ENCODE results near the gene WWTR1.

Gene WWTR1

GRCh38 chr3:149560001-149560400 lies 97.8 kb downstream of the WWTR1 start:
- DNase-seq: no peak

- DNase-seq: no peak
Measured at GRCh38 chr3:149559525-149559924, 98.3 kb downstream of the WWTR1 start.

- DNase-seq: no peak
Measured at GRCh38 chr3:149555927-149556326, 101.9 kb downstream of the WWTR1 start.

- no peak for DNase-seq
Measured at GRCh38 chr3:149554826-149555225, 103.0 kb downstream of the WWTR1 start.

- no peak for DNase-seq
Measured at GRCh38 chr3:149553781-149554451, 103.9 kb downstream of the WWTR1 start.

- DNase-seq: no peak
Measured at GRCh38 chr3:149552700-149553099, 105.1 kb downstream of the WWTR1 start.

- no peak for DNase-seq
Measured at GRCh38 chr3:149551500-149551899, 106.3 kb downstream of the WWTR1 start.

- DNase-seq: no peak
Measured at GRCh38 chr3:149548669-149549065, 109.2 kb downstream of the WWTR1 start.

- no peak for DNase-seq
Measured at GRCh38 chr3:149547954-149548668, 109.7 kb downstream of the WWTR1 start.

- no peak for DNase-seq
Measured at GRCh38 chr3:149547413-149547812, 110.4 kb downstream of the WWTR1 start.

- no peak for DNase-seq
Measured at GRCh38 chr3:149545049-149545448, 112.8 kb downstream of the WWTR1 start.

- DNase-seq: no peak
Measured at GRCh38 chr3:149542375-149543312, 115.2 kb downstream of the WWTR1 start.

GRCh38 chr3:149541091-149541491 lies 116.7 kb downstream of the WWTR1 start:
- DNase-seq: no peak

- no peak for DNase-seq
Measured at GRCh38 chr3:149538371-149538770, 119.5 kb downstream of the WWTR1 start.

- no peak for DNase-seq
Measured at GRCh38 chr3:149536429-149536828, 121.4 kb downstream of the WWTR1 start.

GRCh38 chr3:149535333-149535685 lies 122.5 kb downstream of the WWTR1 start:
- no peak for DNase-seq

- DNase-seq: no peak
Measured at GRCh38 chr3:149534671-149535332, 123.0 kb downstream of the WWTR1 start.

GRCh38 chr3:149534082-149534481 lies 123.7 kb downstream of the WWTR1 start:
- DNase-seq: no peak

GRCh38 chr3:149532489-149533180 lies 125.2 kb downstream of the WWTR1 start:
- DNase-seq: no peak

GRCh38 chr3:149529099-149529498 lies 128.7 kb downstream of the WWTR1 start:
- DNase-seq: no peak

- no peak for DNase-seq
Measured at GRCh38 chr3:149528340-149528650, 129.5 kb downstream of the WWTR1 start.

GRCh38 chr3:149527531-149528339 lies 130.1 kb downstream of the WWTR1 start:
- no peak for DNase-seq

Data from CD4-positive, alpha-beta T cell treated with Interferon alpha-2 for 1 hour (primary cell).